ENCODE results near the gene SPCS3.

DNA sequence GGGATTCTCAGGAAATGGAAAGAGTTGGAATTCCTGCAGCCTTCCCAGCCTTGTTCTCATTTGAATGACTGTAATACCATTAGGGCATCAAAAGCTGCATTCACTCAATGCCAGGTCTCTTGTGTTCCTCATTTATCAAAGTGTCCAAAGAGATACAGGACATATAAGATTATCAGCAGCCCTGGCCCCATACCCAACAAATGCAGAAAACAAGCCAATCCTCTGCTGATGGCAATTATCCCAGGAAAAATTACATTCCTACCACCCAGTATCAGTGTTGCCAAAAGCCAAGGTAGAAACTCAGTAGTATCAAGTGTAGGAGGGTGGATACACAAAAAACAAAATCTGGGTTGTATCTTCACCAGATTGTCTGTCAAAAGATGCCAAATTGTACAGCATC is 32.2 kb upstream of the SPCS3 start:
- TF ChIP-seq EP300 (IDR thresholded peaks at IDR 0.05): no peak
- TF ChIP-seq, protein P1, sequence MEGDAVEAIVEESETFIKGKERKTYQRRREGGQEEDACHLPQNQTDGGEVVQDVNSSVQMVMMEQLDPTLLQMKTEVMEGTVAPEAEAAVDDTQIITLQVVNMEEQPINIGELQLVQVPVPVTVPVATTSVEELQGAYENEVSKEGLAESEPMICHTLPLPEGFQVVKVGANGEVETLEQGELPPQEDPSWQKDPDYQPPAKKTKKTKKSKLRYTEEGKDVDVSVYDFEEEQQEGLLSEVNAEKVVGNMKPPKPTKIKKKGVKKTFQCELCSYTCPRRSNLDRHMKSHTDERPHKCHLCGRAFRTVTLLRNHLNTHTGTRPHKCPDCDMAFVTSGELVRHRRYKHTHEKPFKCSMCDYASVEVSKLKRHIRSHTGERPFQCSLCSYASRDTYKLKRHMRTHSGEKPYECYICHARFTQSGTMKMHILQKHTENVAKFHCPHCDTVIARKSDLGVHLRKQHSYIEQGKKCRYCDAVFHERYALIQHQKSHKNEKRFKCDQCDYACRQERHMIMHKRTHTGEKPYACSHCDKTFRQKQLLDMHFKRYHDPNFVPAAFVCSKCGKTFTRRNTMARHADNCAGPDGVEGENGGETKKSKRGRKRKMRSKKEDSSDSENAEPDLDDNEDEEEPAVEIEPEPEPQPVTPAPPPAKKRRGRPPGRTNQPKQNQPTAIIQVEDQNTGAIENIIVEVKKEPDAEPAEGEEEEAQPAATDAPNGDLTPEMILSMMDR (IDR thresholded peaks at IDR 0.05): no peak
